Effector memory CD4-positive, alpha-beta T cell (primary cell): Measurements from ENCODE around the gene TMEM107.

Experiments used
- DNase-seq, 3 donors: peaks; one replicate each; pipeline ENCODE4 v3.0.0-alpha.2; 2020
- H3K27ac ChIP-seq: 2 replicates; pipeline ENCODE4 v1.7.0; 2013; ENCODE audit warnings: mild to moderate bottlenecking, low read length, moderate library complexity; ENCODE audit not compliant: insufficient read depth, poor library complexity, severe bottlenecking
- H3K27me3 ChIP-seq: replicated peaks from 2 replicates; pipeline ENCODE4 v1.7.0; 2013; ENCODE audit warnings: mild to moderate bottlenecking, low read length; ENCODE audit not compliant: insufficient read depth, control insufficient read depth, poor library complexity, severe bottlenecking
- H3K36me3 ChIP-seq: 2 replicates; pipeline ENCODE4 v1.7.0; 2013; ENCODE audit warnings: mild to moderate bottlenecking, low read length, moderate library complexity; ENCODE audit not compliant: control insufficient read depth, insufficient read depth
- H3K4me1 ChIP-seq: 2 replicates; pipeline ENCODE4 v1.7.0; 2013; ENCODE audit warnings: low read length, mild to moderate bottlenecking; ENCODE audit not compliant: control insufficient read depth, insufficient read depth, poor library complexity, severe bottlenecking
- H3K4me3 ChIP-seq: 2 replicates; pipeline ENCODE4 v1.7.0; 2013; ENCODE audit warnings: low read length, low read depth, mild to moderate bottlenecking; ENCODE audit not compliant: insufficient read depth, poor library complexity, severe bottlenecking
- H3K9me3 ChIP-seq: 2 replicates; pipeline ENCODE4 v1.7.0; 2013; ENCODE audit warnings: mild to moderate bottlenecking, low read length, moderate library complexity; ENCODE audit not compliant: control insufficient read depth

TMEM107 gene

GRCh38 chr17:8122924-8123694, 53.1 kb downstream of the TMEM107 start:
- no peaks in the 10 kb centered on the region for H3K36me3 ChIP-seq
- no peaks in the 10 kb centered on the region for H3K27me3 ChIP-seq
- no peaks in the 10 kb centered on the region for H3K9me3 ChIP-seq
- DNase-seq: no peak
- peaks cover 62% of the 10 kb centered on the region for H3K4me1 ChIP-seq
- H3K4me3 ChIP-seq: peak overlapping the region; percentile 62
- no peak overlapping the region for H3K27ac ChIP-seq
